Measurements from ENCODE around the gene KIF4A. TPM values are rescaled to one million over a fixed set of nuclear protein-coding genes. Genes with fewer than 3 reads are reported as not detected.

The KIF4A gene
- total RNA-seq, 4 donors from 2014 or later, result 1.3 to 4.4 (median 1.4) TPM; not detected in 1

DNA sequence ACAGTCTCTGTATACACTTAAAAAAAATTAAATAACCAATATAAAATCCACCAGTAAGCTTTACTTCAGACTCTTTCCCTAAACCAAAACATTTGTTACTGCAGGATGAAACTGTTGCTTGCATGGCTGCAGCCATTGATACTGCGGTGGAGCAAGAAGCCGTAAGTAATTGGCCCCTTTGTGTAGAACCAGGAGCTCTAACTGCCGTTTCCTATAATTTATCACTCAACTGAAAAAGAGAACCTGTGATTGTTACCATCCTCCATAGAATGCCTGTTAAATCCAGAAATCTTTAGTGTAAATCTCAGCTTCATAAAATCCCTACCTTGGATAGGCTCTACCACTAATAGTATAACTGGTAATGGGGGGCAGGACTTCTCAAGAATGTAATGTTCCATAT is 62.6 kb downstream of the KIF4A start:
- Histone ChIP-seq H3K27me3 (no peaks in the 10 kb centered on the region), H3K36me3 (no peaks in the 10 kb centered on the region), H3K4me1 (no peaks in the 10 kb centered on the region), H3K27ac (no peak overlapping the region), H3K9me3 (no peaks in the 10 kb centered on the region), H3K4me3 (no peak overlapping the region)
- TF ChIP-seq, protein P1, sequence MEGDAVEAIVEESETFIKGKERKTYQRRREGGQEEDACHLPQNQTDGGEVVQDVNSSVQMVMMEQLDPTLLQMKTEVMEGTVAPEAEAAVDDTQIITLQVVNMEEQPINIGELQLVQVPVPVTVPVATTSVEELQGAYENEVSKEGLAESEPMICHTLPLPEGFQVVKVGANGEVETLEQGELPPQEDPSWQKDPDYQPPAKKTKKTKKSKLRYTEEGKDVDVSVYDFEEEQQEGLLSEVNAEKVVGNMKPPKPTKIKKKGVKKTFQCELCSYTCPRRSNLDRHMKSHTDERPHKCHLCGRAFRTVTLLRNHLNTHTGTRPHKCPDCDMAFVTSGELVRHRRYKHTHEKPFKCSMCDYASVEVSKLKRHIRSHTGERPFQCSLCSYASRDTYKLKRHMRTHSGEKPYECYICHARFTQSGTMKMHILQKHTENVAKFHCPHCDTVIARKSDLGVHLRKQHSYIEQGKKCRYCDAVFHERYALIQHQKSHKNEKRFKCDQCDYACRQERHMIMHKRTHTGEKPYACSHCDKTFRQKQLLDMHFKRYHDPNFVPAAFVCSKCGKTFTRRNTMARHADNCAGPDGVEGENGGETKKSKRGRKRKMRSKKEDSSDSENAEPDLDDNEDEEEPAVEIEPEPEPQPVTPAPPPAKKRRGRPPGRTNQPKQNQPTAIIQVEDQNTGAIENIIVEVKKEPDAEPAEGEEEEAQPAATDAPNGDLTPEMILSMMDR (IDR thresholded peaks at IDR 0.05), result no peak
- TF ChIP-seq POLR2AphosphoS5 (IDR thresholded peaks at IDR 0.05) (no peak), POLR2A (IDR thresholded peaks at IDR 0.05) (no peak), EP300 (IDR thresholded peaks at IDR 0.05; ENCODE audit: low read depth) (no peak)
- intact Hi-C loops (cut with DNase I; ENCODE audit: low total_unique reads) (no loop called here), in situ Hi-C loops (cut with MboI; ENCODE audit: low pct_ligation_motif_present in 1 of 4, low pct_unique_long_range_greater_than_20kb in 1 of 4, low sequenced_read_pairs in 3 of 4) (no loop called here)
- WGBS, 2 donors (ENCODE audit: low coverage in 1 of 2), result 92% methylated on average over 3 of the region's 3 CpGs; no CpG with 5 or more reads in 1 of the 2 donors
- DNase-seq, result no peak

DNA sequence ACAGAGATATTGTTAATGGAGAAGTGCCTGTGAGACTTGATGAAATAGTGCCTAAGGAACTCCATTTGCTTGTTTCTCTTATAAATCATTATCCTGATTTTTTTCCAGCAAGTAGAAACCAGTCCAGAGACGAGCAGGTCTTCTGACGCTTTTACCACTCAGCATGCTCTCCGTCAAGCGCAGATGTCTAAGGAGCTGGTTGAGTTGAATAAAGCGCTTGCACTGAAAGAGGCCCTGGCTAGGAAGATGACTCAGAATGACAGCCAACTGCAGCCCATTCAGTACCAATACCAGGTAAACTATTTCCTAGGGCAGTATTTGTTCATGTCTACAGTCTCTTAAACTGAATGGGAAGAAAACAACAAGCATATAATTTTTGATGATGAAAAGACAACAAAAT is 63.6 kb downstream of the KIF4A start:
- DNase-seq, result no peak
- WGBS, 2 donors (ENCODE audit: low coverage in 1 of 2), result 84 to 100% methylated on average over 1 to 5 of the region's 5 CpGs

DNA sequence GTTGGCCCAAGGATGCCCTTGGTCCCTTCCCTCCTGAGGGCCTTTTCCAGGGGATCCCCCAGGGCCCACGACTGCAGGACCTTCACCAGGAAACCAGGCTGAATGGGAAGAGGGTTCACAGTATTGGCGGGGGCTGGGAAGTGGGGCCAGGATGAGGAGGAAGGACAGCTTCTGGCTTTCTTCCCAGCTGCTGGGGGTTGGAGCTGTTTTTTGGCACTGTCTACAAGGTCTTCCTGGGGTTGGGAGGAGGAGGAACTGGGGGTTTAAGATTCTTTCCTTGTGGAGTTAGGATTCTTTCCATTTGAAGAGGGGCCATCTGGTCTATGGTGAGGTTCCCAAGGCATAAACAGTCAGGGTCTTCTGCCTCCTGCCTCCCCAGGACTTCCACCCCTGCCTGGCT is 64.8 kb downstream of the KIF4A start:
- Histone ChIP-seq H3K36me3 (no peaks in the 10 kb centered on the region), H3K4me3 (no peak overlapping the region), H3K27ac (no peak overlapping the region), H3K9me3 (no peaks in the 10 kb centered on the region), H3K27me3 (no peaks in the 10 kb centered on the region), H3K4me1 (no peaks in the 10 kb centered on the region)
- in situ Hi-C loops (cut with MboI; ENCODE audit: low pct_ligation_motif_present in 1 of 4, low pct_unique_long_range_greater_than_20kb in 1 of 4, low sequenced_read_pairs in 3 of 4) (no loop called here), intact Hi-C loops (cut with DNase I; ENCODE audit: low total_unique reads) (no loop called here)
- TF ChIP-seq EP300 (IDR thresholded peaks at IDR 0.05; ENCODE audit: low read depth) (no peak), POLR2A (IDR thresholded peaks at IDR 0.05) (no peak), POLR2AphosphoS5 (IDR thresholded peaks at IDR 0.05) (no peak)
- TF ChIP-seq, protein P1 (IDR thresholded peaks at IDR 0.05), result no peak
- 53% methylated on average over 2 of the region's 2 CpGs; no CpG with 5 or more reads in 1 of the 2 donors for WGBS, 2 donors (ENCODE audit: low coverage in 1 of 2)
- DNase-seq, result no peak

More for the DNA sequence above, 63.6 kb downstream of the KIF4A start:
- Histone ChIP-seq H3K9me3 (no peaks in the 10 kb centered on the region), H3K36me3 (no peaks in the 10 kb centered on the region), H3K4me1 (no peaks in the 10 kb centered on the region), H3K27ac (no peak overlapping the region), H3K27me3 (no peaks in the 10 kb centered on the region), H3K4me3 (no peak overlapping the region)
- in situ Hi-C loops (cut with MboI; ENCODE audit: low pct_ligation_motif_present in 1 of 4, low pct_unique_long_range_greater_than_20kb in 1 of 4, low sequenced_read_pairs in 3 of 4), result no loop called here
- no peak for TF ChIP-seq POLR2A (IDR thresholded peaks at IDR 0.05)
- TF ChIP-seq, protein P1 (IDR thresholded peaks at IDR 0.05), result no peak
- no peak for TF ChIP-seq POLR2AphosphoS5 (IDR thresholded peaks at IDR 0.05)
- no peak for TF ChIP-seq EP300 (IDR thresholded peaks at IDR 0.05; ENCODE audit: low read depth)
- intact Hi-C loops (cut with DNase I; ENCODE audit: low total_unique reads), result no loop called here

DNA sequence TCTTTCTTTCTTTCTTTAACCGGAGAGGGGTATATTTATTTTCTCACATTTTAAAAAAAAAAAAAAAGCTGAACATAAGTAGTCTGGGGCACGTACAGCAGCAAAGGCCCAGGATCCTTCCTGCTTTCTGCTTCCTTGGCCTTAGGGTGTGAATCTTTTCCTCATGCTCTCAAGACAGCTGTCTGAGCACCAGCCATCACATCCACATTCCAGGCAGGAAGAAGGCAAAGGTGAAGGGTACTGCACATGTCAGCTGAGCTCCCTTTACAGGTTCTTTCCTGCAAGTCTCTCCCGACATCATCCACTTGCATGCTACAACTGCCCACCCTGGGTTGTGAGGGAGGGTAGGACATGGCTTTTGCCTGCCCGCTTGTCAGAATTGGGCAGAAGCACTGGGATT is 69.6 kb downstream of the KIF4A start:
- no peak overlapping the region for H3K27ac ChIP-seq
- DNase-seq, result no peak
- no peaks in the 10 kb centered on the region for H3K9me3 ChIP-seq
- H3K27me3 ChIP-seq, result no peaks in the 10 kb centered on the region
- intact Hi-C loops (cut with DNase I; ENCODE audit: low total_unique reads) (no loop called here), in situ Hi-C loops (cut with MboI; ENCODE audit: low pct_ligation_motif_present in 1 of 4, low pct_unique_long_range_greater_than_20kb in 1 of 4, low sequenced_read_pairs in 3 of 4) (no loop called here)
- TF ChIP-seq, protein P1 (IDR thresholded peaks at IDR 0.05), result no peak
- no peaks in the 10 kb centered on the region for H3K36me3 ChIP-seq
- 87% methylated on average over 4 of the region's 4 CpGs; no CpG with 5 or more reads in 1 of the 2 donors for WGBS, 2 donors (ENCODE audit: low coverage in 1 of 2)
- H3K4me3 ChIP-seq, result no peak overlapping the region
- H3K4me1 ChIP-seq, result no peaks in the 10 kb centered on the region
